Airway epithelial cell (primary cell): Measurements from ENCODE around the gene OSER1. TPM values are rescaled to one million over a fixed set of nuclear protein-coding genes. Genes with fewer than 3 reads are reported as not detected.

Source experiments
- total RNA-seq: library from RNA; depleted of rRNA; stranded (reverse); fragments of >200 nt; gene quantifications from 2 replicates; pipeline ENCODE4 v1.2.3, GENCODE V29; 2015

The OSER1 gene
- 16.8 and 21.4 TPM in 2 replicates for total RNA-seq

DNA sequence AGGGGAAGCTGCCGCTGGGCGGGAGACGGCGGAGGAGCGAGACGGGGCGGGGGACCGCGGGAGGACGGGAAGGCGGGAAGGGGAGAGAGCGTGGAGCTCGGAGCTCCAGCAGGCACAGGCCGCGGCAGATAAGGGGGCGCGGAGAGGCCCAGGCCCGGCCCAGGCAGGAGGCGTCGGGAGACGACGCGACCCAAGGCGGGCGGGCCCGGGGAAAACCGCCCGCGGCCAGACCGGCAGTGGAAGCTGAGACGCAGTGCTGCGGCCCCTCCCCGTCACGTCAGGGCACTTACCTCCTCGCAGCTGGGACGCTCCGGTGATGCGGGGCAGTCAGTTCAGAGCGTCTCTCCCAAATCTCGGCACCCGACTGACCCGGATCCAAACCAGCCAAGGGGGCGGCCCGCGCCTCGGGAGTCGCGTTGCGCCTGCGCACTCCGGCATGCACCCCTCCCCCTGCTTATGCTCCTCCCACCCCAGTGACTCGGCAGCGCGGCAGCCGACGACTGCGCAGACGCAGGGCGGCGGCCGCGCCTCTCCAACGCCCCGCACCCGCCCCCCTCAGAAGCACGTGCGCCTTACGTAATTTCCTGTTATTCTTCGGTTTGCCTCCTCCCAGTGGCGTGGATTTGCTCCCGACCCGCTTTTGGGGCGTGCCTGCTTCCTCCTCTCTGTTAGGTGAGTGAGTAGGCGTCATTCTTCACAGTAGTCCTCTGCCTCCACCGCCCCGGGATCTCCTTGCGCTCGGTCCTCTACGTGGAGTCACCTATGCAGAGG is at the start of gene OSER1:
OSER1 (minus strand) TSS at position 366 of the 771 bp plus-strand sequence. CDS start 3,814 bp downstream, outside the sequence.

DNA sequence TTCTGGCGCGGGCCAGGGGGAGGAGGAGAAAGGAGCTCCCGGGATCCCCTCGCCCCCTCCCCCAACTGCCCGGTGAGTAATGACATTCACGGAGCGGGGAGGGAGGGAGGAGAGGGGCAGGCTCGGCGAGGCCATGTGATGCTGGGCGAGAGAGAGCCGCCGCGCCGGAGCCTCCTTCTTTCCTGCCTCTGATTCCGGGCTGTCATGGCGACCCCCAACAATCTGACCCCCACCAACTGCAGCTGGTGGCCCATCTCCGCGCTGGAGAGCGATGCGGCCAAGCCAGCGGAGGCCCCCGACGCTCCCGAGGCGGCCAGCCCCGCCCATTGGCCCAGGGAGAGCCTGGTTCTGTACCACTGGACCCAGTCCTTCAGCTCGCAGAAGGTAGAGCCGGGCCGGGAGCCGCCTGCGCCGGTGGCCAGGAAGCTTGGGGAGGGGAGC is 36.6 kb upstream of the OSER1 start, which contains the start of gene GDAP1L1:
GDAP1L1 (plus strand) TSS at position 178 of the 441 bp plus-strand sequence; CDS start at position 205, 27 bp downstream.

DNA sequence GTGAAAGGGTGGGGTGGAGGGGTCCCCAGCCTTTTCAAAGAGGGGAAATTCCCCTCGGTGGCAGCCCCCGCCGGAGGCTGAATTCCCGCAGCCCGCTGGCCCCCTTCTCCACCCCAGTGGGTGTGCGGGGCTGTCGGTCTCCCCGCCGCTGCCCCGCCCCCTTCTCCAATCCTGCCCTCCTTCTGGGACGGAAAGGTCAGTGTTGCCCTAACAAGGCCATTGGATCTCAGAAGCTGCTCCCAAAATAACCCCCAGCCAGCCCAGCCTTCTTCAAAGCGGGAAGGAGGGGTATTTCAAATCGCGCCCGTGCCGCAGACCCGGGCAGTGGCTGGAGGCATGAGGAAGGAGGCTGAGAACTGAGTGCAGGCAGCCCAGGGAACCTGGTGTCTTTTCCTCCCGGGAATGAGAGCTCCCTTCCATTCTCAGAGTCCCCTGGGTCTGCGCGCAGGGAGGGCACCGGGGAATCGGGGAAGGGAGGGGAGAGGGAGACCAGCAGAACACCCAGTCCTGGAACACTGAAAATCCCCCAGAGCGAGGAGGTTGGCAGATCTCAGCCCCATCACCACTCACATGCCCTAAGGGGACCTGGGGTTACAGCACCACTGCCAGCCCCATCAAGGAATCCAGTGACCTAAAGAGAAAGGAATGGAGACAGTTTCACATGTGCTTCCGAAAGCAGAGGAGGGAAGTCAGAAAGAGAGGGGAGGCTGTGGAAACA is 23.4 kb downstream of the OSER1 start, which contains the start of gene JPH2:
JPH2 (minus strand) TSS at position 135 of the 718 bp plus-strand sequence. CDS start 483 bp downstream, outside the sequence.

Other genes with a start within 250 kb of the OSER1 start
- 0.14 and 0.19 TPM in 2 replicates for gene JPH2, start 23.6 kb downstream of the OSER1 start, total RNA-seq
- gene GDAP1L1, start 36.5 kb upstream of the OSER1 start, total RNA-seq, result not detected in 2 replicates
- 3.2 and 3.5 TPM in 2 replicates for gene FITM2, start 100.4 kb upstream of the OSER1 start, total RNA-seq
- gene R3HDML, start 126.3 kb upstream of the OSER1 start, total RNA-seq, result not detected in 2 replicates
- not detected in 2 replicates for gene HNF4A, start 144.9 kb upstream of the OSER1 start, total RNA-seq